GM06990 (cell line): ENCODE measurements around the gene BMERB1.
"Not testable (repeated sequence)": the region's sequence is repeated elsewhere in the genome, so short reads cannot be mapped to it uniquely, and the experiment has no call there.

Experiments used
- DNase-seq: peaks from one replicate; pipeline ENCODE4 v3.0.0-alpha.2; 2011; ENCODE audit not compliant: insufficient read length; ENCODE audit errors: extremely low read depth
- H3K27me3 ChIP-seq: replicated peaks from 2 replicates; pipeline ENCODE4 v1.6.0; 2011; ENCODE audit warnings: low read length; ENCODE audit not compliant: control insufficient read depth, insufficient read depth
- H3K36me3 ChIP-seq: 2 replicates; pipeline ENCODE4 v1.5.1; 2011; ENCODE audit warnings: low read length; ENCODE audit not compliant: control insufficient read depth, insufficient read depth
- H3K4me3 ChIP-seq: replicated peaks from 2 replicates; pipeline ENCODE4 v1.5.1; 2011; ENCODE audit warnings: low read depth, mild to moderate bottlenecking, control low read depth, low read length
- TF ChIP-seq, protein P1 (sequence below): IDR thresholded peaks from 2 replicates; pipeline ENCODE4 v1.5.1; 2011; ENCODE audit warnings: low read length, control low read depth, mild to moderate bottlenecking, inconsistent platforms; ENCODE audit not compliant: insufficient read depth, poor library complexity, severe bottlenecking

The BMERB1 gene

DNA sequence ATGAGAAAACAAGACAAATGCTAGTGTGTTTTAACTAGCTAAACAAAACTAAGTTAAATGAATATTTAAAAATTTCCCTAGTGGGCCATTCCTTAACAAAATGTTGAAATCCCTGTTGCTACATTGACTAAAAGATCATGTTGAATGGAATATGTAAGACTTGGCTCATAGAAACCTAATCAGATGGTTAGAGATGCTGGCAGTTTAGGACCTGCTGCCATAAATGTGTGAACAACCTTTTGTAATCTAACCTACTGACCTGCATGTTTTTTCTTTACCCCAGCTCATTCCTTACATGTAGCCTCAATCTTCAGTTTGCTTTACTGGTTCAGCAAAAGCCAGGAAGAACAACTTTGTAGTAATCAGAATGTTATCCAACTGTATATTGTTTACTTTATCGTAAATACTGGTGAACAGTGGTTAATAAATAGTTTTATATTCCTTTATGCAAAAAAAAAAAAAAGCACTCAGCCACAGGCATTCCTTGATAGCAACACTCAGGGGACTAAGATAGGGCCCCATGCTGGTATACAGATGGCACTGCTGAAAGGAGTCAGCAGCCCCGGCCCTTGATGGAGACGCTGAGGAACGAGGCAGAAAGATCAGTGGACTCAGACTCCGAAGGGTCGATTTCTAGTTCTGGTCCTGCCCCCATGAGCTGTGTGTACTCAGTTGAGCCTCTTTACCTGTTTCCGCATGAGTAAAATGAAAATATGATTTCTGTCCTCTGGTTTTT is 130.4 kb downstream of the BMERB1 start:
- no peaks in the 10 kb centered on the region for H3K36me3 ChIP-seq
- TF ChIP-seq, protein P1, sequence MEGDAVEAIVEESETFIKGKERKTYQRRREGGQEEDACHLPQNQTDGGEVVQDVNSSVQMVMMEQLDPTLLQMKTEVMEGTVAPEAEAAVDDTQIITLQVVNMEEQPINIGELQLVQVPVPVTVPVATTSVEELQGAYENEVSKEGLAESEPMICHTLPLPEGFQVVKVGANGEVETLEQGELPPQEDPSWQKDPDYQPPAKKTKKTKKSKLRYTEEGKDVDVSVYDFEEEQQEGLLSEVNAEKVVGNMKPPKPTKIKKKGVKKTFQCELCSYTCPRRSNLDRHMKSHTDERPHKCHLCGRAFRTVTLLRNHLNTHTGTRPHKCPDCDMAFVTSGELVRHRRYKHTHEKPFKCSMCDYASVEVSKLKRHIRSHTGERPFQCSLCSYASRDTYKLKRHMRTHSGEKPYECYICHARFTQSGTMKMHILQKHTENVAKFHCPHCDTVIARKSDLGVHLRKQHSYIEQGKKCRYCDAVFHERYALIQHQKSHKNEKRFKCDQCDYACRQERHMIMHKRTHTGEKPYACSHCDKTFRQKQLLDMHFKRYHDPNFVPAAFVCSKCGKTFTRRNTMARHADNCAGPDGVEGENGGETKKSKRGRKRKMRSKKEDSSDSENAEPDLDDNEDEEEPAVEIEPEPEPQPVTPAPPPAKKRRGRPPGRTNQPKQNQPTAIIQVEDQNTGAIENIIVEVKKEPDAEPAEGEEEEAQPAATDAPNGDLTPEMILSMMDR = no peak
- H3K4me3 ChIP-seq = no peak overlapping the region
- no peak for DNase-seq
- no peaks in the 10 kb centered on the region for H3K27me3 ChIP-seq

GRCh38 chr16:15566095-15566494 is 131.7 kb downstream of the BMERB1 start:
- DNase-seq = no peak
- Histone ChIP-seq H3K27me3 (no peaks in the 10 kb centered on the region), H3K4me3 (no peak overlapping the region), H3K36me3 (no peaks in the 10 kb centered on the region)
- TF ChIP-seq, protein P1 = no peak

GRCh38 chr16:15567823-15568222 is 133.4 kb downstream of the BMERB1 start:
- H3K4me3 ChIP-seq = no peak overlapping the region
- TF ChIP-seq, protein P1 = no peak
- DNase-seq = no peak
- no peaks in the 10 kb centered on the region for H3K36me3 ChIP-seq
- H3K27me3 ChIP-seq = no peaks in the 10 kb centered on the region

DNA sequence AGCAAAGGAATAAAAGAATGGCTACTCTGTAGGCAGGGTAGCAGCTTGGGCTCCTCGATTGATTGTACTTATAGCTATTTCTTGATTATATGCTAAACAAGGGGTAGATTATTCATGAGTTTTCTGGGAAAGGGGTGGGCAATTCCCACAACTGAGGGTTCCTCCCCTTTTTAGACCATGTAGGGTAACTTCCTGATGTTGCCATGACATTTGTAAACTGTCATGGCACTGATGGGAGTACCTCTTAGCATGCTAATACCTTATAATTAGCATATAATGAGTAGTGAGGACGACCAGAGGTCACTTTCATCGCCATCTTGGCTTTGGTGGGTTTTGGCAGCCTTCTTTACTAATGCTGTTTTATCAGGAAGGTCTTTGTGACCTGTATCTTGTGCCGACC is 136.3 kb downstream of the BMERB1 start:
- H3K27me3 ChIP-seq, DNase-seq, H3K4me3 ChIP-seq, H3K36me3 ChIP-seq: not testable (repeated sequence)

GRCh38 chr16:15571557-15571956 is 137.2 kb downstream of the BMERB1 start:
- no peaks in the 10 kb centered on the region for H3K36me3 ChIP-seq
- DNase-seq = no peak
- H3K4me3 ChIP-seq = no peak overlapping the region
- TF ChIP-seq, protein P1 = no peak
- no peaks in the 10 kb centered on the region for H3K27me3 ChIP-seq

DNA sequence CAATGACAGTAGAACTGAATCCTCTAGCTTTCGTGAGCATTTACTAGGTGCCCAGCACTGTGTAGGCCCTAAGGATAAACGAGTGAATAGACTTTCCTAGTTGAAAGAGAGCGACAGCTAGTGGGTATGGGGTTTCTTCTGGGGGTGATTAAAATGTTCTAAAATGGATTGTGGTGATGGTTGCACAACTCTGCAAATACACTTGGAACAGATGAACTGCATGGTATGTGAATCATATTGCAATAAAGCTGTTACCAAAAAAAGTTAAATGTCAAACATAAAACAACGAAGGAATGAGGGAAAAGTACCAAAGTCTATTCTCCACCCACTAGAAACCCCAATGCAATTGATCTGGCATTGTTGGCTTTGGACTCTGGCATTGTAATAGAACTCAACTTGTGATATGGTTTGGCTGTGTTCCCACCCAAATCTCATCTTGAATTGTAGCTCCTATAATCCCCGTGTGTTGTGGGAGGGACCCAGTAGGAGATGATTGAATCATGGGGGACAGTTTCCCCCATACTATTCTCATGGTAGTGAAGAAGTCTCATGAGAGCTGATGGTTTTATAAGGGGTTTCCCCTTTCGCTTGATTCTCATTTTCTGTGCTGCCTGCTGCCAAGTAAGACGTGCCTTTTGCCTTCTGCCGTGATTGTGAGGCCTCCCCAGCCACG is 138.1 kb downstream of the BMERB1 start:
- TF ChIP-seq, protein P1 = no peak
- H3K27me3 ChIP-seq = no peaks in the 10 kb centered on the region
- DNase-seq = no peak
- no peak overlapping the region for H3K4me3 ChIP-seq
- H3K36me3 ChIP-seq = no peaks in the 10 kb centered on the region
